GM23338 (cell line): ENCODE data around the gene PTGER2. TPM values are rescaled to one million over a fixed set of nuclear protein-coding genes. Genes with fewer than 3 reads are reported as not detected.

Source experiments
- ATAC-seq: fragments of 200-7000 bp; cut with Tn5 transposase; 3 replicates; pipeline ENCODE4 v1.9.1; 2020
- DNase-seq: peaks from one replicate; pipeline ENCODE4 v3.0.0-alpha.2; 2015; ENCODE audit warnings: low spot score
- H2AFZ ChIP-seq: fragments of 200-600 bp; sonication (generic); 2 replicates; pipeline ENCODE4 v1.8.0; 2016; ENCODE audit warnings: antibody characterized with exemption, mild to moderate bottlenecking, moderate library complexity
- H3F3A ChIP-seq: fragments of 200-600 bp; sonication (generic); replicated peaks from 2 replicates; pipeline ENCODE4 v1.8.0; 2017; ENCODE audit warnings: antibody characterized with exemption, mixed run types, low read depth
- H3K27ac ChIP-seq: fragments of 200-600 bp; sonication (generic); 2 replicates; pipeline ENCODE4 v1.6.1; 2016; ENCODE audit warnings: low read depth
- H3K27me3 ChIP-seq: fragments of 200-600 bp; sonication (generic); 2 replicates; pipeline ENCODE4 v1.8.0; 2016; ENCODE audit warnings: mild to moderate bottlenecking, mixed run types, moderate library complexity; ENCODE audit not compliant: insufficient read depth
- H3K36me3 ChIP-seq: fragments of 200-600 bp; sonication (generic); 2 replicates; pipeline ENCODE4 v1.8.0; 2016; ENCODE audit warnings: mild to moderate bottlenecking; ENCODE audit not compliant: insufficient read depth
- H3K4me1 ChIP-seq: fragments of 200-600 bp; sonication (generic); 2 replicates; pipeline ENCODE4 v1.8.0; 2016; ENCODE audit warnings: mild to moderate bottlenecking, moderate library complexity; ENCODE audit not compliant: insufficient read depth
- H3K4me2 ChIP-seq: fragments of 200-600 bp; sonication (generic); 2 replicates; pipeline ENCODE4 v1.7.1; 2017; ENCODE audit warnings: mixed run types
- H3K4me3 ChIP-seq: fragments of 200-600 bp; sonication (generic); 2 replicates; pipeline ENCODE4 v1.6.1; 2016; ENCODE audit warnings: mixed run types
- H3K79me2 ChIP-seq: fragments of 200-600 bp; sonication (generic); replicated peaks from 2 replicates; pipeline ENCODE4 v1.8.0; 2017; ENCODE audit warnings: mild to moderate bottlenecking; ENCODE audit not compliant: insufficient read depth
- H3K9me2 ChIP-seq: fragments of 200-600 bp; sonication (generic); 2 replicates; pipeline ENCODE4 v1.8.0; 2017; ENCODE audit not compliant: insufficient read depth
- H4K20me1 ChIP-seq: fragments of 200-600 bp; sonication (generic); replicated peaks from 2 replicates; pipeline ENCODE4 v1.8.0; 2017; ENCODE audit warnings: mild to moderate bottlenecking; ENCODE audit not compliant: insufficient read depth
- H3K27ac Mint-ChIP-seq: 2 replicates; pipeline ENCODE4 v1.8.0; 2020; ENCODE audit warnings: inconsistent platforms, mild to moderate bottlenecking, moderate library complexity, mixed read lengths
- H3K27me3 Mint-ChIP-seq: 3 replicates; pipeline ENCODE4 v1.8.0; 2022; ENCODE audit warnings: low read depth, mild to moderate bottlenecking, moderate library complexity, mixed read lengths, inconsistent platforms; ENCODE audit not compliant: insufficient read depth, poor library complexity
- H3K36me3 Mint-ChIP-seq: 3 replicates; pipeline ENCODE4 v1.8.0; 2021; ENCODE audit warnings: low read depth, mild to moderate bottlenecking, inconsistent platforms, moderate library complexity, mixed read lengths
- H3K4me1 Mint-ChIP-seq: 3 replicates; pipeline ENCODE4 v1.8.0; 2020; ENCODE audit warnings: mild to moderate bottlenecking, inconsistent platforms, mixed read lengths
- H3K4me3 Mint-ChIP-seq: 3 replicates; pipeline ENCODE4 v1.8.0; 2021; ENCODE audit warnings: moderate library complexity, mild to moderate bottlenecking, inconsistent platforms, mixed read lengths
- H3K9me3 Mint-ChIP-seq: 3 replicates; pipeline ENCODE4 v1.8.0; 2020; ENCODE audit warnings: moderate library complexity, mild to moderate bottlenecking, inconsistent platforms, mixed read lengths
- CTCF ChIP-seq, 2 experiments: fragments of 200-600 bp in 1 of 2; sonication (generic) in 1 of 2; conservative IDR thresholded peaks; 2 replicates each; pipeline versions ENCODE4 v1.5.1 to v1.6.1; 2016 to 2017; ENCODE audit warnings: antibody characterized with exemption in 2 of 2, low read depth in 2 of 2, mild to moderate bottlenecking in 2 of 2, moderate library complexity in 1 of 2
- EZH2 ChIP-seq: fragments of 200-600 bp; sonication (generic); IDR thresholded peaks from one replicate; pipeline ENCODE4 v1.8.0; 2017; ENCODE audit warnings: antibody characterized with exemption, mild to moderate bottlenecking, low read depth; ENCODE audit not compliant: unreplicated experiment
- EZH2phosphoT487 ChIP-seq: fragments of 200-600 bp; sonication (generic); IDR thresholded peaks from one replicate; pipeline ENCODE4 v1.8.1; 2018; ENCODE audit warnings: antibody characterized with exemption; ENCODE audit not compliant: unreplicated experiment
- ZNF331 ChIP-seq: fragments of 250-450 bp; sonication (Bioruptor Pico); IDR thresholded peaks from 2 replicates; pipeline ENCODE4 v1.5.0; 2020; ENCODE audit warnings: low read depth, mild to moderate bottlenecking, moderate library complexity
- ZNF462 ChIP-seq: fragments of 250-450 bp; sonication (Bioruptor Pico); IDR thresholded peaks from 2 replicates; pipeline ENCODE4 v1.5.0; 2020; ENCODE audit warnings: mild to moderate bottlenecking, moderate library complexity
- polyA plus RNA-seq: library from polyadenylated mRNA; unstranded; fragments of >200 nt; fragmentation: Nextera tagmentation; extraction: Ambion mirVana; gene quantifications from 2 replicates; pipeline ENCODE4 v1.2.1, GENCODE V29; 2016
- total RNA-seq: library from RNA; depleted of rRNA; stranded (reverse); fragments of >200 nt; shearing (Covaris generic); gene quantifications from 2 replicates; pipeline ENCODE4 v1.2.3, GENCODE V29; 2014

Gene PTGER2
- total and polyA plus RNA-seq, 2 experiments from 2014 or later, result 1.3 TPM

- H3K27ac Mint-ChIP-seq, result no peak overlapping the region
- no peak for ATAC-seq
- H3K9me2 ChIP-seq, result peaks cover 4% of the 10 kb centered on the region; the same call in 1 of the 2 replicates
Measured at GRCh38 chr14:52277552-52277951, 36.6 kb upstream of the PTGER2 start.

More at GRCh38 chr14:52277552-52277951, 36.6 kb upstream of the PTGER2 start:
- H3K4me3 Mint-ChIP-seq, result no peak overlapping the region
- H3K27me3 Mint-ChIP-seq, result peaks cover under 1% of the 10 kb centered on the region
- no peaks in the 10 kb centered on the region for H3K9me3 Mint-ChIP-seq
- Histone ChIP-seq H3K27me3 (no peaks in the 10 kb centered on the region), H2AFZ (peak overlapping the region; percentile 44; the same call in 1 of the 2 replicates), H3K4me2 (no peak overlapping the region), H4K20me1 (no peaks in the 10 kb centered on the region), H3K36me3 (no peaks in the 10 kb centered on the region), H3K4me3 (no peak overlapping the region), H3K79me2 (no peaks in the 10 kb centered on the region), H3K27ac (no peak overlapping the region), H3F3A (no peaks in the 10 kb centered on the region), H3K4me1 (peaks cover 17% of the 10 kb centered on the region; the same call in 1 of the 2 replicates)
- TF ChIP-seq ZNF331, result no peak
- no peak for TF ChIP-seq ZNF462 (CRISPR knock-in tag)
- no peak for TF ChIP-seq EZH2
- no peak for TF ChIP-seq EZH2phosphoT487
- TF ChIP-seq CTCF (conservative IDR thresholded peaks at IDR 0.05; ENCODE audit: low read depth in 2 of 2), result no peak
- H3K4me1 Mint-ChIP-seq, result peaks cover 23% of the 10 kb centered on the region
- no peaks in the 10 kb centered on the region for H3K36me3 Mint-ChIP-seq
- no peak for DNase-seq
